Ovary (tissue), 3 donors: ENCODE results near the gene PDE3B.

Experiments
- CTCF ChIP-seq, 3 donors: fragments of 450-650 bp in 2 of 3; fragments of 200-600 bp in 1 of 3; IDR thresholded peaks; one replicate each; pipeline versions ENCODE4 v1.5.1 to v1.8.0; 2016 to 2022; ENCODE audit warnings: antibody characterized with exemption in 3 of 3, mild to moderate bottlenecking in 1 of 3
- POLR2A ChIP-seq: fragments of 450-650 bp; IDR thresholded peaks from one replicate; pipeline ENCODE4 v1.6.1; 2017; ENCODE audit warnings: antibody characterized with exemption, mild to moderate bottlenecking, moderate library complexity
- donor health status: DM: no; HTN: no; CAD: no.

- TF ChIP-seq CTCF (IDR thresholded peaks at IDR 0.05), result no peak
- no peak for TF ChIP-seq POLR2A
Measured at GRCh38 chr11:14643697-14644225, at the start of gene PDE3B.
